Kidney (tissue), 14 donors: ENCODE measurements around the gene DSE. TPM values are rescaled to one million over a fixed set of nuclear protein-coding genes. Genes with fewer than 3 reads are reported as not detected.
"Not testable (repeated sequence)": the region's sequence is repeated elsewhere in the genome, so short reads cannot be mapped to it uniquely, and the experiment has no call there.

ENCODE experiments used
- DNase-seq, 5 donors: peaks; one replicate each; pipeline ENCODE4 v3.0.0-alpha.2; 2013 to 2020
- FAIRE-seq: peaks from 2 replicates; lab custom pipeline; 2012; peaks lifted over from hg19 to GRCh38; lab: Jason Lieb, UNC
- H3K27ac ChIP-seq, 2 donors: one replicate each; pipeline ENCODE4 v1.7.0; 2013; ENCODE audit warnings: low read depth in 2 of 2, low read length in 2 of 2, inconsistent platforms in 1 of 2
- H3K27me3 ChIP-seq: one replicate; pipeline ENCODE4 v1.7.1; 2013; ENCODE audit warnings: low read length, inconsistent platforms; ENCODE audit not compliant: control insufficient read depth, insufficient read depth
- H3K36me3 ChIP-seq, 3 donors: one replicate each; pipeline versions ENCODE4 v1.7.0 to v1.7.1; 2013; ENCODE audit warnings: low read length in 3 of 3, control low read depth in 1 of 3, inconsistent platforms in 1 of 3; ENCODE audit not compliant: insufficient read depth in 3 of 3, control insufficient read depth in 2 of 3
- H3K4me1 ChIP-seq, 3 donors: one replicate each; pipeline versions ENCODE4 v1.7.0 to v1.7.1; 2013; ENCODE audit warnings: low read length in 3 of 3, inconsistent platforms in 1 of 3, low read depth in 1 of 3; ENCODE audit not compliant: control insufficient read depth in 2 of 3, insufficient read depth in 2 of 3
- H3K4me3 ChIP-seq, 3 donors: one replicate each; pipeline versions ENCODE4 v1.7.0 to v1.8.1; 2013; ENCODE audit warnings: low read length in 3 of 3, control low read depth in 1 of 3, inconsistent platforms in 1 of 3
- H3K9ac ChIP-seq, 3 donors: one replicate each; pipeline versions ENCODE4 v1.7.0 to v1.7.1; 2013; ENCODE audit warnings: low read length in 3 of 3, control low read depth in 1 of 3, inconsistent platforms in 1 of 3
- H3K9me3 ChIP-seq, 3 donors: one replicate each; pipeline versions ENCODE4 v1.7.0 to v1.7.1; 2013; ENCODE audit warnings: low read length in 3 of 3, control low read depth in 1 of 3, inconsistent platforms in 1 of 3; ENCODE audit not compliant: control insufficient read depth in 2 of 3, insufficient read depth in 1 of 3
- CTCF ChIP-seq: IDR thresholded peaks from 3 replicates; pipeline ENCODE4 v1.5.1; 2012; ENCODE audit warnings: mild to moderate bottlenecking, moderate library complexity, borderline replicate concordance; ENCODE audit not compliant: insufficient read depth; ENCODE audit errors: extremely low read depth
- intact Hi-C: fragments of 100-400 bp; cut with DNase I; formaldehyde crosslinking; loops from one replicate; pipeline ENCODE4 v1.11.1; 2022
- polyA plus RNA-seq: library from polyadenylated mRNA; stranded (reverse); fragments of 350-450 nt; fragmentation: Illumina TruSeq; extraction: RNeasy Lipid Tissue Mini Kit (QIAGEN cat#74804); gene quantifications from one replicate; pipeline ENCODE4 v1.2.3, GENCODE V29; 2014; ENCODE audit warnings: low read depth, low replicate concordance; ENCODE audit not compliant: insufficient read depth
- total RNA-seq: library from RNA; stranded (reverse); fragmentation: NEBNext Ultra II Directional; extraction: Animal tissue kit (Norgen Biotek cat#: 25700); gene quantifications from one replicate; pipeline ENCODE4 v1.2.1, GENCODE V29; 2021
- donor health status: control.
- donor health status: control.
- donor health status: control.
- donor health status: control.
- donor health status: control.
- donor health status: DM: yes; HTN: yes; CAD: no.
- donor health status: Normal renal cell carcinoma (clear cell type).

The DSE gene
- total and polyA plus RNA-seq, 2 donors from 2014 or later, result 6.9 to 47.7 TPM

DNA sequence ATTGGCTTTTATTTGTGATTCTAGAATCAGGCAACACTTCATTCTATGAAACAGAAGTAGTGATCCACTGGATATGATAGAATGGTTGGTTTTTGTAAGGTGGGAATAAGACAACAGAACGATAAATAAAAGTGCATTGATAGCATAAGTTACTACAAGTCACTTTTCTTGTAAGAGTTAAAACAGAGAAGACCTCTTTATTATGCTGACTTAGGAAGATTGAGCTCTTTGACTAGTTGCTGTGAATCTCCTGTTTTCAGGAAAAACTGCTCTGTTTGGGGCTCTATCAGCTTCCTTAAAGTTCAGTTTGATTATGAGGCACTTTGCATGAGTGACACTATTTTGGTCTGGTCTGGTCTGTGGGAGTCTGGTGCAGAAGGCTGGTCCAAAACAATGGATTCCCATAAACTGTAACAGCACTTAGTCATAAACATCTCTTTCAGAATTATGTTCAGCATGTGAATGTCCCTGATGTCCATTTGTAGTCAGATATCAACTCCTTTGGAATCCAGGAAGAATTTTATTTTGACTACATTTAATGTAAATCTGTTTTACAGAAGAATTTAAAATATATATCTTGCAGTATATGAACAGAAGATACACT, 35.0 kb upstream of the DSE start:
- DNase-seq (no peak), FAIRE-seq (no peak)
- H3K27ac ChIP-seq, result no peak overlapping the region
- H3K36me3 ChIP-seq, result no peaks in the 10 kb centered on the region
- TF ChIP-seq CTCF, result no peak
- no peaks in the 10 kb centered on the region for H3K9me3 ChIP-seq
- no peaks in the 10 kb centered on the region for H3K27me3 ChIP-seq
- no peaks in the 10 kb centered on the region for H3K4me1 ChIP-seq
- intact Hi-C loops, result no loop called here
- H3K4me3 ChIP-seq, result no peak overlapping the region
- no peak overlapping the region for H3K9ac ChIP-seq

- Histone ChIP-seq H3K4me1 (no peaks in the 10 kb centered on the region), H3K4me3 (no peak overlapping the region), H3K36me3 (no peaks in the 10 kb centered on the region), H3K9ac (no peak overlapping the region), H3K27me3 (no peaks in the 10 kb centered on the region), H3K9me3 (no peaks in the 10 kb centered on the region), H3K27ac (no peak overlapping the region)
- intact Hi-C loops, result no loop called here
- no peak for TF ChIP-seq CTCF
- DNase-seq (no peak), FAIRE-seq (no peak)
Observed at GRCh38 chr6:116338943-116339342, 31.8 kb upstream of the DSE start.

DNA sequence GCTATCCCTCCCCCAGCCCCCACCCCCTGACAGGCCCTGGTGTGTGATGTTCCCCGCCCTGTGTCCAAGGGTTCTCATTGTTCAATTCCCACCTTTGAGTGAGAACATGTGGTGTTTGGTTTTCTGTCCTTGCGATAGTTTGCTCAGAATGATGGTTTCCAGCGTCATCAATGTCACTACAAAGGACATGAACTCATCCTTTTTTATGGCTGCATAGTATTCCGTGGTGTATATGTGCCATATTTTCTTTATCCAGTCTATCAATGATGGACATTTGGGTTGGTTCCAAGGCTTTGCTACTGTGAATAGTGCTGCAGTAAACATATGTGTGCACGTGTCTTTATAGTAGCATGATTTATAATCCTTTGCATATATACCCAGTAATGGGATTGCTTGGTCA, 30.1 kb upstream of the DSE start:
- DNase-seq, H3K4me1 ChIP-seq, H3K9me3 ChIP-seq, H3K27me3 ChIP-seq, intact Hi-C loops, FAIRE-seq, H3K36me3 ChIP-seq, H3K27ac ChIP-seq, H3K9ac ChIP-seq, H3K4me3 ChIP-seq: not testable (repeated sequence)

DNA sequence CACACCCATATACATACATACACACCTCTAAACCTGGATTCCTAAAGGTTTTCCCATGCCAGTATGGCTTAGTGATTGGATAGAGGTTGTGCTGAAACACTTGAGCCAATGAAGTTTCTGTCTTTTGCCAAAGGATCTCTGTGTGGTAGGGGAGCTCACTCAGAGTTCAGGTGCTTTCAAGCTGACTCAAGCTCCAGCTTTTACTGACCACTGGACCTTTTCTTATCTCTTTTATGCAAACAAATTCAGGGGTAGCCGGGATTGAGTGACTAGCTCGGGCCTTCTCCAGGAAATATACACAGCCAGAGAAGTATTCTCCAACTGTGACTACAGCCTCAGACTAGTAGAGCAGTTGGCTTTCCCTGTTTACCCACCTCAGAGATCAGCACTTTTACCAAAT, 21.5 kb upstream of the DSE start:
- DNase-seq, result no peak
- H3K27me3 ChIP-seq, result no peaks in the 10 kb centered on the region
- no peak for TF ChIP-seq CTCF
- H3K27ac ChIP-seq, result no peak overlapping the region
- intact Hi-C loops, result no loop called here
- no peaks in the 10 kb centered on the region for H3K36me3 ChIP-seq
- H3K4me1 ChIP-seq, result peaks cover 0 to 2% (median 0%) of the 10 kb centered on the region in 3 donors
- H3K9ac ChIP-seq, result no peak overlapping the region
- FAIRE-seq, result no peak
- no peak overlapping the region for H3K4me3 ChIP-seq
- no peaks in the 10 kb centered on the region for H3K9me3 ChIP-seq
